ENCODE measurements around the gene IL1RL1.

The IL1RL1 gene

DNA sequence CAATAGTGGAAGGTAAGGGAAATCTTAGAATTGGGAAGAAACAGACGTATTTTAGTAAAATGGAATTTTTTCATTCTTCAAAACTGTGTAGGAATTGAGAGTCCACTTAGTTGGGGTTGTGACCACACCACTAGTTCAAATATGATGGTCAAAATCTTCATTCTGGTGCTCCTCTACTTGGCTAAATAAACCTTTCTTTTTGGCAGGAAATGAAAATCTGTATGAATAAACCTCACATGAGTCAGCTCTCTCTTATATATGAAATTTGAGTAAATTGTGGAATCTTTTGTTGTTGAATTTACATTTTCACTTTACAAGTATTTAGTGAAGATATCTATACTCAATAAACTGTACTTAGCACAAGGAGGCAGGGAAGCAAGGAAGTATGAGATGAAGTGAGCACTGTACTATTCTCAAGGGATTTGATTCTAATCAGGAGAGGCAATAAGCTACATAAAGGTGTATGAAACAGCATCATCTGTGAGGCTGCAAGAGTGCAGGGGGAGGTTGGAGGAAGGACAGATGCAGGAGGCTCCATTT is 64.8 kb downstream of the IL1RL1 start:
- no peak for DNase-seq

GRCh38 chr2:102383722-102384121 is 72.4 kb downstream of the IL1RL1 start:
- no peak for DNase-seq

DNA sequence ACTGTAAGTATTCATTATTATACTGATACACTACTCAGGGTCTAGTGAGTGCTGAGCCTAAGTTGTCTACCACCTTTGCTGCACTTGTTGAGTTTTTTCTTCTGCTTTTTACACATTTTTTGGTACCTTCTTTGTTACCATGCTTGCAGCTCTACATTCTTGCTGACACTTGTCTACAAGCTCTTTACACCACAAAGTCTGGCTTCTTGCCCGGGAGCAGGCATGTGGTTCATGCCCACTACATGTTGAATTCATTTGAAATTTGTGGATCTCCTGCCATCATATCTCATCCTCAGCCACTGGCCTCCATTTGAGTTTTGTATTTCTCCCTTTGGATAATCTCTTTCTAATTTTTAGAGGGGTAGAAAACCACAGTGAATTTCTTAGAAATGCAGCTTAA is 74.2 kb downstream of the IL1RL1 start:
- no peak for DNase-seq

DNA sequence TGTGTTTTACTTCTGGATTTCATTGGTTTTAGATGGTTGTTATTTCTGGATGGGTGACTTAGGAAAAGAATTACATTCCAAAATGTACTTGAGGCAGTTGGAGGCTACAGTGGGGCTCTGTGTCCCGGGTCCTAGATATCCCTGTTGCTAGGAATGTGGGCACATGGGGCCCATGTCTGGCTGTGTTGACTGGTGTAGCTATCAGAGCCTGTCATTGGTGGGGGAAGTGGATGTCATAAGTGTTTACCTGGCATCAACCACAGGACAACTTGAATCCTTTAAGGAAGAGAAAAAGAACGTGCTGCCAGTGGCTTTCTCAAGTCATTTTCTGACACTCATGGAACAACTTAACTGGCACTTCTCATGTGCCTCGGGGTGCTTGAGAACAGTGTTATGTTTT is 74.6 kb downstream of the IL1RL1 start:
- DNase-seq = no peak

GRCh38 chr2:102386867-102387541 is 75.6 kb downstream of the IL1RL1 start:
- no peak for DNase-seq

- DNase-seq = no peak
These were observed 76.6 kb downstream of the IL1RL1 start for GRCh38 chr2:102387763-102388546.

- no peak for DNase-seq
These were observed 80.2 kb downstream of the IL1RL1 start for GRCh38 chr2:102391565-102391964.

DNA sequence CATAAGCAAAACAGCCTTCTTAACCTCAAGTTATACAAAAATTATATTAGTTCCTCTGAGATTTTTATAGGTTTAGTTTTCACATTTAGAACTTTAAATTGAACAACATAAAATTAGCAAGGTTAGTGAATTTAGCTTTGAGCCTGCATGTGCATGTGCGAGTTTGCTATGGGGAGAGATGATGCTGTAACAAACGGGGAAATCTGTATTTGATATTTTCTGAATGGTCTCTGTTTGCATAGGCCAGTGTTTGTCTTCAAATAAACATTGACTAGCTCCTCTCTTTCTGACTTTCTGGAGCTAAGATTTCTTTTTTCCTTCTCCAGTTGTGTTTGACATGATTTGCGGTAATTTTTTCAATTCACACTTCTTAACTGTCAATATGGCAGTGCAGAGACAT is 80.7 kb downstream of the IL1RL1 start:
- no peak for DNase-seq

- no peak for DNase-seq
These were observed 81.6 kb downstream of the IL1RL1 start for GRCh38 chr2:102392942-102393341.

DNA sequence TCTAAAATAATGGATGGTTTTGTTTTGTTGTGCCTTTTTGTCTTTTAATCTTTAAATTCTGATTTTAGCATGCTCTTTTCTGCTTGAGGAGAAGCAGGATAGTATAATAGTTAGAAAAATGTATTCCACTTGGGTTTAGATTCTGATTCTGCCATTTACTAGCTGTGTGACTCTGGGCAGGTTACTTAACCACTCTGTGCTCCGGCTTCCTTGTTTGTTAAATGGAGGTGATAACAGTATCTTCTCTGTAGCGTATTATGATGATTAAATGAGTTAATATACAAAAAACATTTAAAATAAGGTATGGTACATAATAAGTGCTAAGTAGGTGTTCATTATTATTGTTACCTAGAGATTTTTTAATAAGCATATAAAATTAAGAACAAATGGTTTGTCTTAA is 84.6 kb downstream of the IL1RL1 start:
- DNase-seq = no peak

DNA sequence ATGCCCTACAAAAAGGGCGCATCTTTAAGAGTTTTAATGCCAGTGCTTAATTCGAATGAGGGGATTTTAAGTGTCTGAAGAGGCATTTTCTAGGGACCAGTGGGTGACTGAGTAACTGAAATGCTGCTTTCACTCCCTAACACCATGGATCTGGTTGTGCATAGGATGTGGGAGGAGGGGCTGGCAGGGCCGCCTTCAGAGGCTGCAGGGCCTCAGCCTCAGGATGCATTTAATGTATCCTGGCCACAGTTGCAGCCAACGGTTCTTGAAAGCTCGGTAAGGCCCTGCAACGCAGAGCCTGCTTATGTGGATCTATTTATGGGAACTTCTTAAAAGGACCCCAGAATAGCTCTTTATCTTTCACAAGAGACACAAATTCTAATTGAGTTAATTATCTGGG is 85.8 kb downstream of the IL1RL1 start:
- no peak for DNase-seq

- no peak for DNase-seq
These were observed 88.3 kb downstream of the IL1RL1 start for GRCh38 chr2:102399499-102400141.

DNA sequence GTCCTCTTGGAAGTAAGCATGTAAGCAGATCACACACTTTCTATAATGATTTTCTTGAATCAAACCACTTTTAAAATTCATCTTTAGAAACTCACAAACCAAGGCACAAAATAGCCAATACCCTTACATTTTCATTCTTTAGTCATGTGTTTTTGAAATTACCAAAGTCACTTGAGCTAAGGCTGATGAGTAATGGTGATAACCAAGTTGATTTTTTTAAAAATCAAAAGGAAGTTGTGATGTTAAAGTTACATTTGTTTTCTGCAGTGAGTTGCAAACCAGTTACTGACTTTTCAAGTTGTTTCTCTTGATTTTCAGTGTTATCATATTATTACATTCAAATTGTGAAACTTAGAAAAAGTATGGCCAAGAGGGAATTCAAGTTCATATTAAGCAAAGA is 90.1 kb downstream of the IL1RL1 start:
- no peak for DNase-seq

All from left hindlimb (tissue), 1 donor.